ENCODE measurements around the gene SEC61B. TPM values are rescaled to one million over a fixed set of nuclear protein-coding genes. Genes with fewer than 3 reads are reported as not detected.
"Not testable (repeated sequence)": the region's sequence is repeated elsewhere in the genome, so short reads cannot be mapped to it uniquely, and the experiment has no call there.

SEC61B gene
- total RNA-seq, 1 donor from 2014 or later, result 80.8 TPM

DNA sequence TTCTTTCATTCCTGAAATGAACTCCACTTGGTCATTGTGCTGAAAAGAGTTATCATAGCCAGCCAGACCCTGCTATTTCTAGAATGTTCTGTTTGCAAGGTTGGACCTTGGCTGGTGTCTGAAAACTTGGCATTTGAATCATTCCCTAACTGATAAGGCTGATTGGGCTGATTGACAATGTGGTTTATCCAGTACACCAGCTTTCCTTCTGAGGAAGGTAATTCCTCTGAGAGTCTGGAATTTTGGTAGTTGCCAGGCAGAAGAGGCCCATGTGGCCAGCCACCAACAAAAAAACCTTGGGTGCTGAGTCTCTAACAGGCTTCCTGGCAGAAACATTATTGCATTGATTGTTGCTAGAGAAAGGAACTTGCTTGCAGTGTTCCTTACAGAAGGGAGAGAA lies 15.3 kb downstream of the SEC61B start:
- DNase-seq (ENCODE audit: extremely low spot score in 2 of 2), result no peak
- intact Hi-C loops (cut with DNase I), result no loop called here
- Histone ChIP-seq H3K4me3 (no peak overlapping the region), H3K27ac (no peak overlapping the region), H3K36me3 (peaks cover 0 to 20% of the 10 kb centered on the region in 2 donors), H3K9me3 (no peaks in the 10 kb centered on the region), H3K4me1 (no peaks in the 10 kb centered on the region), H3K27me3 (no peaks in the 10 kb centered on the region)
- TF ChIP-seq POLR2AphosphoS5 (IDR thresholded peaks at IDR 0.05; ENCODE audit: insufficient read depth in 1 of 2, low read depth in 1 of 2) (no peak), POLR2A (IDR thresholded peaks at IDR 0.05) (no peak)
- TF ChIP-seq, protein P1, sequence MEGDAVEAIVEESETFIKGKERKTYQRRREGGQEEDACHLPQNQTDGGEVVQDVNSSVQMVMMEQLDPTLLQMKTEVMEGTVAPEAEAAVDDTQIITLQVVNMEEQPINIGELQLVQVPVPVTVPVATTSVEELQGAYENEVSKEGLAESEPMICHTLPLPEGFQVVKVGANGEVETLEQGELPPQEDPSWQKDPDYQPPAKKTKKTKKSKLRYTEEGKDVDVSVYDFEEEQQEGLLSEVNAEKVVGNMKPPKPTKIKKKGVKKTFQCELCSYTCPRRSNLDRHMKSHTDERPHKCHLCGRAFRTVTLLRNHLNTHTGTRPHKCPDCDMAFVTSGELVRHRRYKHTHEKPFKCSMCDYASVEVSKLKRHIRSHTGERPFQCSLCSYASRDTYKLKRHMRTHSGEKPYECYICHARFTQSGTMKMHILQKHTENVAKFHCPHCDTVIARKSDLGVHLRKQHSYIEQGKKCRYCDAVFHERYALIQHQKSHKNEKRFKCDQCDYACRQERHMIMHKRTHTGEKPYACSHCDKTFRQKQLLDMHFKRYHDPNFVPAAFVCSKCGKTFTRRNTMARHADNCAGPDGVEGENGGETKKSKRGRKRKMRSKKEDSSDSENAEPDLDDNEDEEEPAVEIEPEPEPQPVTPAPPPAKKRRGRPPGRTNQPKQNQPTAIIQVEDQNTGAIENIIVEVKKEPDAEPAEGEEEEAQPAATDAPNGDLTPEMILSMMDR (IDR thresholded peaks at IDR 0.05), result no peak

DNA sequence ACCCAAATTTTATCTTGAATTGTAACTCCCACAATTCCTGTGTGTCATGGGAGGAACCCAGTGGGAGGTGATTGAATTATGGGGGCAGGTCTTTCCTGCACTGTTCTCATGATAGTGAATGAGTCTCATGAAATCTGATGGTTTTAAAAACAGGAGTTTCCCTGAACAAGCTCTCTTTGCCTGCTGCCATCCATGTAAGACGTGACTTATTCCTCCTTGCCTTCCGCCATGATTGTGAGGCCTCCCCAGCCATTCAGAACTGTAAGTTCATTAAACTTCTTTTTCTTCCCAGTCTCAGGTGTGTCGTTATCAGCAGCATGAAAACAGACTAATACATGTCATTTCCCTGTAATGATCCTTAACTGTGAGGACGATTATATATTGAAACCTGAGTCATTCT lies 15.8 kb downstream of the SEC61B start:
- DNase-seq (ENCODE audit: extremely low spot score in 2 of 2); H3K27ac ChIP-seq; H3K27me3 ChIP-seq; H3K9me3 ChIP-seq; intact Hi-C loops (cut with DNase I); H3K4me3 ChIP-seq; H3K4me1 ChIP-seq: not testable (repeated sequence)
- peaks cover 0 to 18% of the 10 kb centered on the region in 2 donors for H3K36me3 ChIP-seq

DNA sequence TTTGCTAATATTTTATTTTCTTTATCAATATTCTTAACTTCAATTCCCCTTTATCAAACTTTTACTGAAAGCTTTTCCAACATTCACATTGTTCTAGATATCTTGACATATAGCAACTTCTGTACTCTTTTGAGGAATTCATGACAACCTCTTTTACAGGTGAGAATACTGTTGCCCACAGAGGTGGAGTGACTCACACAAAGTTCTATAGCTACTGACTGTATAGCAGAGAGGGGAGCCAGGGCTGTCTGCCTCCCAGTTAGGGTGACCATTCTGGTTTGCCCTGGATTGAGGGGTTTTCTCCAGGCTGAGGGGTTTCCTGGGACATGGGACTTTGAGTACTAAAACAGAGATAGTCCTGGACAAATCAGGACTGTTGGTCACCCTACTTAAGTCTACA lies 16.2 kb downstream of the SEC61B start:
- no peak overlapping the region for H3K27ac ChIP-seq
- H3K4me3 ChIP-seq, result no peak overlapping the region
- TF ChIP-seq, protein P1 (IDR thresholded peaks at IDR 0.05), result no peak
- TF ChIP-seq POLR2A (IDR thresholded peaks at IDR 0.05) (no peak), POLR2AphosphoS5 (IDR thresholded peaks at IDR 0.05; ENCODE audit: insufficient read depth in 1 of 2, low read depth in 1 of 2) (no peak)
- H3K9me3 ChIP-seq, result no peaks in the 10 kb centered on the region
- no peaks in the 10 kb centered on the region for H3K4me1 ChIP-seq
- intact Hi-C loops (cut with DNase I), result no loop called here
- no peak for DNase-seq (ENCODE audit: extremely low spot score in 2 of 2)
- no peaks in the 10 kb centered on the region for H3K27me3 ChIP-seq
- peaks cover 0 to 14% of the 10 kb centered on the region in 2 donors for H3K36me3 ChIP-seq

DNA sequence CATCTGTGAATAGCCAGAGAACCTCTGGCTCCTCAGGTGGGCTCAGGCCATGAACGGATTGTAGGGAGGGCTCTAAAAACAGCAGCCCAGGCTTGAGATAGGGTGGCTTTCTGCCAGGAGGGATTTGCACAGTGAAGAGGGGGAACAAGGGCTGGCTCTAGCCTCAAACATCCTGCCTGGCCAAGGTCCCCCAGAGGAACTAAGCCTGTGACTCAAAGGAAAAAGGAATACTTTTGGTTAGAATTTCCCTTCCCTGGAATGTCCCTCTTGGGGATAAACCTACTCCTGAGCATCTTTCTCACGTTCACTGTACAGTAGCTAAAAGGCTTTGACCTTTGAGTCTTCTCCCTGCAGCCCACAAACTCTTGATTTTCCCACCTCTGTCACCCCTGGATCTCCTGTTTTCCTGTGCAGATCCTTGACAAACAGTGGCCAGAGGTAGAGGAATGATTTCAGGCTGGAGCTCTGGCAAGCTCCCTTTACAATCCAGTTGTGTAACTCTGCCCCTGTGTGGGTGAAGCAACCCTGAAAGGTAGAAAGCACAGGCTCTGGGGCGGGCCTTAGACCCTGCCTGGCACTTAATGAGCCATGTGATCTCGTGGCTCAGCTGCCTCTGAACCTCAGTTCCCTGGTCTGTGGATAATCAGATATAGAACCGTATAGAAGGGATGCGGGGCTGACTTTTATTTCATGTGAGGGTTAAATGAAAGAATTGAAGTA lies 17.4 kb downstream of the SEC61B start:
- H3K36me3 ChIP-seq, result peaks cover 0 to 14% of the 10 kb centered on the region in 2 donors
- DNase-seq (ENCODE audit: extremely low spot score in 2 of 2), result no peak
- intact Hi-C loops (cut with DNase I), result no loop called here
- no peak overlapping the region for H3K27ac ChIP-seq
- H3K4me1 ChIP-seq, result no peaks in the 10 kb centered on the region
- no peaks in the 10 kb centered on the region for H3K27me3 ChIP-seq
- H3K4me3 ChIP-seq, result no peak overlapping the region
- no peaks in the 10 kb centered on the region for H3K9me3 ChIP-seq
- no peak for TF ChIP-seq POLR2A (IDR thresholded peaks at IDR 0.05)
- TF ChIP-seq POLR2AphosphoS5 (IDR thresholded peaks at IDR 0.05; ENCODE audit: insufficient read depth in 1 of 2, low read depth in 1 of 2), result no peak

DNA sequence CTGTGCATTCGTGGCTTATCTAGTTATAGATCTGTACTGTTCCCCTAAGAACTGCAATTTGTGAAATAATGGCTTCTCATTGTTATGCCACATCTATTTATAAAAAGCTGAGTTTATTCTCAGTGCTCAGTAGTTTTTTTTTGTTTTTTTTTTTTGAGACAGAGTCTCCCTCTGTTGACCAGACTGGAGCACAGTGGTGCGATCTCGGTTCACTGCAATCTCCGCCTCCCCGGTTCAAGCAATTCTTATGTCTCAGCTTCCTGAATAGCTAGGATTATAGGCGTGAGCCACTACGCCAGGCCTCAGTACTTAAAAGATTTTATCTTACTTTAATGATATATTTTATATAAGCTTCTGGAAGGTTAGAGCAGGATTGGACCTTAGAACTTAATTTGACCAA lies 19.0 kb downstream of the SEC61B start:
- Histone ChIP-seq H3K27ac (no peak overlapping the region), H3K4me1 (no peaks in the 10 kb centered on the region), H3K4me3 (no peak overlapping the region), H3K36me3 (peaks cover 0 to 14% of the 10 kb centered on the region in 2 donors), H3K27me3 (no peaks in the 10 kb centered on the region), H3K9me3 (no peaks in the 10 kb centered on the region)
- TF ChIP-seq POLR2AphosphoS5 (IDR thresholded peaks at IDR 0.05; ENCODE audit: insufficient read depth in 1 of 2, low read depth in 1 of 2) (no peak), POLR2A (IDR thresholded peaks at IDR 0.05) (no peak)
- TF ChIP-seq, protein P1 (IDR thresholded peaks at IDR 0.05), result no peak
- no peak for DNase-seq (ENCODE audit: extremely low spot score in 2 of 2)
- intact Hi-C loops (cut with DNase I), result no loop called here
